Endodermal cell (in vitro differentiated cells): Measurements from ENCODE around the gene ADCY4. TPM values are rescaled to one million over a fixed set of nuclear protein-coding genes. Genes with fewer than 3 reads are reported as not detected.

Source experiments
- DNase-seq: peaks from one replicate; pipeline ENCODE4 v3.0.0-alpha.2; 2017
- H3K27ac ChIP-seq: 2 replicates; pipeline ENCODE4 v1.5.1; 2013; ENCODE audit warnings: mild to moderate bottlenecking, low read depth, low read length, moderate library complexity
- H3K27me3 ChIP-seq: 2 replicates; pipeline ENCODE4 v1.6.1; 2013; ENCODE audit warnings: mild to moderate bottlenecking, low read length, moderate library complexity; ENCODE audit not compliant: insufficient read depth, control insufficient read depth, poor library complexity, severe bottlenecking
- H3K36me3 ChIP-seq: 2 replicates; pipeline ENCODE4 v1.7.0; 2013; ENCODE audit warnings: mild to moderate bottlenecking, low read length, moderate library complexity; ENCODE audit not compliant: control insufficient read depth, insufficient read depth
- H3K4me1 ChIP-seq: one replicate; pipeline ENCODE4 v1.7.0; 2013; ENCODE audit warnings: low read length; ENCODE audit not compliant: control insufficient read depth, insufficient read depth
- H3K4me3 ChIP-seq: 2 replicates; pipeline ENCODE4 v1.5.1; 2013; ENCODE audit warnings: mild to moderate bottlenecking, low read length, moderate library complexity
- H3K9ac ChIP-seq: 2 replicates; pipeline ENCODE4 v1.6.1; 2013; ENCODE audit warnings: mild to moderate bottlenecking, low read length, moderate library complexity; ENCODE audit not compliant: poor library complexity, severe bottlenecking; ENCODE audit errors: extremely low read depth
- H3K9me3 ChIP-seq: 2 replicates; pipeline ENCODE4 v1.6.1; 2013; ENCODE audit warnings: mild to moderate bottlenecking, low read length, moderate library complexity; ENCODE audit not compliant: control insufficient read depth
- H3K27ac Mint-ChIP-seq: 2 replicates; pipeline ENCODE4 v1.8.0; 2020; ENCODE audit warnings: mixed read lengths
- H3K27me3 Mint-ChIP-seq: 2 replicates; pipeline ENCODE4 v1.8.0; 2021; ENCODE audit warnings: mild to moderate bottlenecking, mixed read lengths; ENCODE audit not compliant: insufficient read depth
- H3K36me3 Mint-ChIP-seq: 2 replicates; pipeline ENCODE4 v1.8.0; 2020; ENCODE audit warnings: low read depth, mixed read lengths
- H3K4me1 Mint-ChIP-seq: 2 replicates; pipeline ENCODE4 v1.8.0; 2020; ENCODE audit warnings: mixed read lengths
- H3K4me3 Mint-ChIP-seq: 2 replicates; pipeline ENCODE4 v1.8.0; 2020; ENCODE audit warnings: mild to moderate bottlenecking, moderate library complexity, mixed read lengths
- H3K9me3 Mint-ChIP-seq: 2 replicates; pipeline ENCODE4 v1.8.0; 2020; ENCODE audit warnings: mild to moderate bottlenecking, mixed read lengths
- whole genome bisulfite sequencing, 2 experiments: methylation state at CpG; one replicate each; pipeline versions ENCODE4 v1.1.5 to v1.1.7; 2013; ENCODE audit warnings: missing lambda C conversion rate in 2 of 2, mixed read lengths in 1 of 2; ENCODE audit not compliant: insufficient coverage in 1 of 2, insufficient read length in 1 of 2; 5-methylcytosine and 5-hydroxymethylcytosine counted together
- total RNA-seq, 2 donors: library from RNA; stranded (reverse); fragmentation: NEBNext Ultra II Directional in 1 of 2; extraction: Animal tissue kit (Norgen Biotek cat#: 25700) in 1 of 2; gene quantifications; 2 replicates in 1 of 2; 3 replicates in 1 of 2; pipeline ENCODE4 v1.2.1, GENCODE V29; 2021
- TF ChIP-seq, protein P1 (sequence below): fragments of 200-600 bp; sonication (generic); conservative IDR thresholded peaks from 2 replicates; pipeline ENCODE4 v1.5.0; 2021; ENCODE audit warnings: antibody characterized with exemption, mild to moderate bottlenecking

The ADCY4 gene
- total RNA-seq, 2 donors from 2014 or later: not detected

DNA sequence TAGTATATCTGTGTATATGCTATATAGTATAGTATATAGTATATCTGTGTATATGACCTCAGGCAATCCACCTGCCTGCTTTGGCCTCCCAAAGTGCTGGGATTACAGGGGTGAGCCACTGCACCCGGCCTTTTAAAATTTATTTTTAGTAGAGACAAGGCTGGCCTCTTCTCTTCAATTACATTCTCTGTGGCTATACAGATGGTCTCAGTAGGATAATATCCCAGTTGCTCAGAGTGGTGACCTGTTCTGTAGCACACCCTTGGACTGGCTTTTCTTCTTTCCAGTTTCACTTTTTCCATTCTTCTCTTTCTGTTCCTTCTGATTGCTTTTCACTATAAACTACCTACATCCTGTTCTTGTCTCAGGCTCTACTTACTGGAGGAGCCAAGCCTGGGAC, 30.0 kb upstream of the ADCY4 start:
- Histone ChIP-seq H3K27me3 (peaks cover 34% of the 10 kb centered on the region), H3K9me3 (peaks cover 4% of the 10 kb centered on the region), H3K4me3 (no peak overlapping the region), H3K4me1 (no peaks in the 10 kb centered on the region), H3K9ac (no peak overlapping the region), H3K36me3 (no peaks in the 10 kb centered on the region), H3K27ac (no peak overlapping the region)
- peaks cover 8% of the 10 kb centered on the region for H3K4me1 Mint-ChIP-seq
- H3K27ac Mint-ChIP-seq: no peak overlapping the region
- TF ChIP-seq, protein P1, sequence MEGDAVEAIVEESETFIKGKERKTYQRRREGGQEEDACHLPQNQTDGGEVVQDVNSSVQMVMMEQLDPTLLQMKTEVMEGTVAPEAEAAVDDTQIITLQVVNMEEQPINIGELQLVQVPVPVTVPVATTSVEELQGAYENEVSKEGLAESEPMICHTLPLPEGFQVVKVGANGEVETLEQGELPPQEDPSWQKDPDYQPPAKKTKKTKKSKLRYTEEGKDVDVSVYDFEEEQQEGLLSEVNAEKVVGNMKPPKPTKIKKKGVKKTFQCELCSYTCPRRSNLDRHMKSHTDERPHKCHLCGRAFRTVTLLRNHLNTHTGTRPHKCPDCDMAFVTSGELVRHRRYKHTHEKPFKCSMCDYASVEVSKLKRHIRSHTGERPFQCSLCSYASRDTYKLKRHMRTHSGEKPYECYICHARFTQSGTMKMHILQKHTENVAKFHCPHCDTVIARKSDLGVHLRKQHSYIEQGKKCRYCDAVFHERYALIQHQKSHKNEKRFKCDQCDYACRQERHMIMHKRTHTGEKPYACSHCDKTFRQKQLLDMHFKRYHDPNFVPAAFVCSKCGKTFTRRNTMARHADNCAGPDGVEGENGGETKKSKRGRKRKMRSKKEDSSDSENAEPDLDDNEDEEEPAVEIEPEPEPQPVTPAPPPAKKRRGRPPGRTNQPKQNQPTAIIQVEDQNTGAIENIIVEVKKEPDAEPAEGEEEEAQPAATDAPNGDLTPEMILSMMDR: no peak
- peaks cover 43% of the 10 kb centered on the region for H3K27me3 Mint-ChIP-seq
- WGBS, 2 experiments: 100% methylated on average over 1 of the region's 1 CpG; no CpG with 5 or more reads in 1 of the 2 experiments
- H3K4me3 Mint-ChIP-seq: no peak overlapping the region
- peak; percentile 23 for DNase-seq
- H3K9me3 Mint-ChIP-seq: peaks cover 6% of the 10 kb centered on the region
- no peaks in the 10 kb centered on the region for H3K36me3 Mint-ChIP-seq

DNA sequence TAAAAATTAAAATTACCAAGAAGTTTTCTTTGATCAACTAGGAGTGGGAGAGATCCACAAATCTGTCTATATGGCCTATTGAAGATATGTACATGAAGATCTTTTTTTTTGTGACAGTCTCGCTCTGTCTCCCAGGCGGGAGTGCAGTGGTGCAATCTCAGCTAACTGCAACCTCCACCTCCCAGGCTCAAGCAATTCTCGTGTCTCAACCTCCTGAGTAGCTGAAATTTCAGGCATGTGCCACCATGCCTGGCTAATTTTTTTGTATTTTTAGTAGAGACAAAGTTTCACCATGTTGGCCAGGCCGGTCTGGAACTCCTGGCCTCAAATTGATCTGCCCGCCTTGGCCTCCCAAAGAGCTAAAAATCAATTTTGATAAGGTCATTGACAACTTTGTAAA, 28.5 kb upstream of the ADCY4 start:
- Mint-ChIP-seq H3K4me3 (no peak overlapping the region), H3K27me3 (peaks cover 52% of the 10 kb centered on the region), H3K36me3 (no peaks in the 10 kb centered on the region), H3K27ac (no peak overlapping the region), H3K9me3 (peaks cover 6% of the 10 kb centered on the region), H3K4me1 (peaks cover 8% of the 10 kb centered on the region)
- 89 to 91% methylated on average over 5 of the region's 5 CpGs for WGBS, 2 experiments
- TF ChIP-seq, protein P1: no peak
- no peaks in the 10 kb centered on the region for H3K36me3 ChIP-seq
- peaks cover 39% of the 10 kb centered on the region for H3K27me3 ChIP-seq
- peaks cover 8% of the 10 kb centered on the region for H3K9me3 ChIP-seq
- no peaks in the 10 kb centered on the region for H3K4me1 ChIP-seq
- DNase-seq: no peak
- no peak overlapping the region for H3K9ac ChIP-seq
- H3K27ac ChIP-seq: no peak overlapping the region
- no peak overlapping the region for H3K4me3 ChIP-seq

DNA sequence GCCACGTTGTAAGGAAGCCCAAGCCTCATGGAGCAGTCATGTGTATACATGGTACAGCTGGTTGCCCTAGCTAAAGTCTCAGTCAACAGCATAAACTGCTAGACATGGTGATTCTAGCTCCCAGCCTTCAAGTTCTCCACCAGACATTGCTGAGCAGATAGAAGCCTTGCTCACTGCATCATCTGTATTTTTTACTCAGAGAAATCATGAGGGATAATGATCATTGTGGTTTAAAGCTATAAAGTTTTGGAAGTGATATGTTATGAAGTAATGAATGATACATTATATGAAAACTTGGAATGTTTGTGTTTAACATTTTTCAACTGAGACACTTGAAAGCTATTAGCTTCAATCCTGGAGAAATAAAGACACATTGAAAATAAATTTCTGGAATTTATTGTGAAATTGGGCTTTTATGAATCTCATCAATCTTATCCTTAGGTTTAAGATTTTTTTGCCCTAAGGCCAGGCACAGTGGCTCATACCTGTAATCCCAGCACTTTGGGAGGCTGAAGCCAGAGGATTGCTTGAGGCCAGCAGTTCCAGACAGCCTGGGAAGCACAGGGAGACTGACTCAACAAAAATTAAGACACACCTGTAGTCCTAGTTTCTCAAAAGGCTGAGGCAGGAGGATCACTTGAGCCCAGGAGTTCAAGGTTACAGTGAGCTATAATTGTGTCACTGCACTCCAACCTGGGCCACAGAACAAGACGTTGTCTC, 27.5 kb upstream of the ADCY4 start:
- WGBS, 2 experiments: 21 to 33% methylated on average over 1 of the region's 2 CpGs
- Mint-ChIP-seq H3K27me3 (peaks cover 62% of the 10 kb centered on the region), H3K36me3 (no peaks in the 10 kb centered on the region), H3K4me3 (no peak overlapping the region), H3K9me3 (peaks cover 6% of the 10 kb centered on the region), H3K27ac (no peak overlapping the region), H3K4me1 (peaks cover 8% of the 10 kb centered on the region)
- peaks cover 44% of the 10 kb centered on the region for H3K27me3 ChIP-seq
- H3K36me3 ChIP-seq: no peaks in the 10 kb centered on the region
- no peaks in the 10 kb centered on the region for H3K4me1 ChIP-seq
- peaks cover 8% of the 10 kb centered on the region for H3K9me3 ChIP-seq
- H3K4me3 ChIP-seq: no peak overlapping the region
- TF ChIP-seq, protein P1: no peak
- no peak overlapping the region for H3K27ac ChIP-seq
- DNase-seq: peak; percentile 14
- no peak overlapping the region for H3K9ac ChIP-seq
